Activated CD4-positive, CD25-positive, alpha-beta regulatory T cell treated with anti-CD3 and anti-CD28 coated beads, Interleukin-2, amount 50 U/mL, for 24 hours (primary cell): Measurements from ENCODE around the gene SYT3.
A peak's percentile ranks its signal among the peaks of the same experiment; 100 is the strongest.
"Not testable (repeated sequence)": the region's sequence is repeated elsewhere in the genome, so short reads cannot be mapped to it uniquely, and the experiment has no call there.

Experiments used
- ATAC-seq, 2 donors: fragments of 150-1000 bp; cut with Tn5 transposase; one replicate each; pipeline ENCODE4 v1.10.0; 2021; ENCODE audit warnings: mild to moderate bottlenecking in 1 of 2, moderate library complexity in 1 of 2

SYT3 gene

GRCh38 chr19:50633973-50634372 lies 5.7 kb downstream of the SYT3 start:
- ATAC-seq, result no peak

- no peak for ATAC-seq
Observed at GRCh38 chr19:50633359-50633758, 6.3 kb downstream of the SYT3 start.

- ATAC-seq, result no peak
Observed at GRCh38 chr19:50632151-50632835, 7.4 kb downstream of the SYT3 start.

GRCh38 chr19:50629801-50630200 lies 9.9 kb downstream of the SYT3 start:
- ATAC-seq, result no peak

GRCh38 chr19:50629194-50629593 lies 10.5 kb downstream of the SYT3 start:
- ATAC-seq, result no peak

GRCh38 chr19:50628551-50628950 lies 11.1 kb downstream of the SYT3 start:
- ATAC-seq, result no peak

- no peak for ATAC-seq
Observed at GRCh38 chr19:50628146-50628545, 11.5 kb downstream of the SYT3 start.

GRCh38 chr19:50626795-50627194 lies 12.9 kb downstream of the SYT3 start:
- no peak for ATAC-seq

- no peak for ATAC-seq
Observed at GRCh38 chr19:50626011-50626410, 13.7 kb downstream of the SYT3 start.

GRCh38 chr19:50624949-50625600 lies 14.6 kb downstream of the SYT3 start:
- no peak for ATAC-seq

- ATAC-seq, result not testable (repeated sequence)
Observed at GRCh38 chr19:50620394-50620906, 19.2 kb downstream of the SYT3 start.

GRCh38 chr19:50619184-50619583 lies 20.5 kb downstream of the SYT3 start:
- not testable (repeated sequence) for ATAC-seq

GRCh38 chr19:50618379-50618778 lies 21.3 kb downstream of the SYT3 start:
- not testable (repeated sequence) for ATAC-seq

GRCh38 chr19:50612504-50613404 lies 26.9 kb downstream of the SYT3 start:
- not testable (repeated sequence) for ATAC-seq

- peak; percentile 93 to 95 for ATAC-seq
Observed at GRCh38 chr19:50607874-50608785, 31.6 kb downstream of the SYT3 start.

- no peak for ATAC-seq
Observed at GRCh38 chr19:50607388-50607787, 32.3 kb downstream of the SYT3 start.

- peak in 1 of 2 donors; percentile 15 for ATAC-seq
Observed at GRCh38 chr19:50606059-50606836, 33.4 kb downstream of the SYT3 start.

- ATAC-seq, result not testable (repeated sequence)
Observed at GRCh38 chr19:50604264-50605073, 35.2 kb downstream of the SYT3 start.

- ATAC-seq, result no peak
Observed at GRCh38 chr19:50602935-50603334, 36.7 kb downstream of the SYT3 start.

- no peak for ATAC-seq
Observed at GRCh38 chr19:50602496-50602895, 37.2 kb downstream of the SYT3 start.
